H1 (cell line): Measurements from ENCODE around the gene FCGBP. TPM values are rescaled to one million over a fixed set of nuclear protein-coding genes. Genes with fewer than 3 reads are reported as not detected.

Experiments used
- PHF8 ChIP-seq: fragments of 200-600 bp; sonication (generic); conservative IDR thresholded peaks from 2 replicates; pipeline ENCODE4 v1.7.1; 2012; ENCODE audit warnings: low read depth, mild to moderate bottlenecking, inconsistent platforms, low read length, moderate library complexity
- polyA plus RNA-seq, 7 experiments: library from polyadenylated mRNA; depleted of rRNA in 3 of 7; stranded (reverse) in 5 of 7; unstranded in 2 of 7; fragments of >200 nt in 5 of 7; fragments of 200-250 nt in 2 of 7; gene quantifications; 1 replicate in 5 of 7; 2 replicates in 1 of 7; 4 replicates in 1 of 7; pipeline versions ENCODE4 v1.2.1 to v1.2.3, GENCODE V29; 2011 to 2013; ENCODE audit warnings: missing spikeins in 2 of 7, mixed read lengths in 2 of 7
- total RNA-seq: library from RNA; stranded (reverse); fragmentation: NEBNext Ultra II Directional; extraction: Animal tissue kit (Norgen Biotek cat#: 25700); gene quantifications from 2 replicates; pipeline ENCODE4 v1.2.1, GENCODE V29; 2021

Gene FCGBP
- total and polyA plus RNA-seq, 2 of the 8 experiments (the other 6 are each of a cell fraction or from before 2014, with no cell fraction given): 1.1 to 3.1 TPM

- TF ChIP-seq PHF8: no peak
Observed at GRCh38 chr19:39949026-39949747, 14.8 kb upstream of the FCGBP start (continued).
